Activated naive CD8-positive, alpha-beta T cell treated with anti-CD3 and anti-CD28 coated beads, Interleukin-2, amount 10 ng/mL, durations not matched to agents 7 days and 5 days (primary cell): ENCODE data around the gene CACNA1G. TPM values are rescaled to one million over a fixed set of nuclear protein-coding genes. Genes with fewer than 3 reads are reported as not detected.

Source experiments
- ATAC-seq: fragments of 150-1000 bp; cut with Tn5 transposase; one replicate; pipeline ENCODE4 v1.10.0; 2021; ENCODE audit warnings: low read depth, moderate library complexity
- POLR2A ChIA-PET: fragments of 350-600 bp; sonication (Branson Sonifier 250); formaldehyde crosslinking; loops from one replicate; lab custom pipeline; 2021; ENCODE audit warnings: antibody characterized with exemption; lab: Charles Lee
- DNase-seq: peaks from one replicate; pipeline ENCODE4 v3.0.0; 2021
- H3K27ac Mint-ChIP-seq: one replicate; pipeline ENCODE4 v1.8.0; 2022; ENCODE audit warnings: mild to moderate bottlenecking, mixed read lengths
- H3K27me3 Mint-ChIP-seq: one replicate; pipeline ENCODE4 v1.8.0; 2022; ENCODE audit warnings: mild to moderate bottlenecking, moderate library complexity, mixed read lengths
- H3K36me3 Mint-ChIP-seq: one replicate; pipeline ENCODE4 v1.8.0; 2021; ENCODE audit warnings: mild to moderate bottlenecking, mixed read lengths
- H3K4me1 Mint-ChIP-seq: one replicate; pipeline ENCODE4 v1.8.0; 2021; ENCODE audit warnings: mixed read lengths
- H3K4me3 Mint-ChIP-seq: one replicate; pipeline ENCODE4 v1.8.0; 2022; ENCODE audit warnings: mild to moderate bottlenecking, moderate library complexity, mixed read lengths
- H3K9me3 Mint-ChIP-seq: one replicate; pipeline ENCODE4 v1.8.0; 2021; ENCODE audit warnings: mixed read lengths
- total RNA-seq, 2 experiments: library from RNA; stranded (reverse); gene quantifications; one replicate each; pipeline ENCODE4 v1.2.3, GENCODE V29; 2021

CACNA1G gene
- total RNA-seq, 2 experiments from 2014 or later, result 0.11 TPM; not detected in 1

- no peaks in the 10 kb centered on the region for H3K36me3 Mint-ChIP-seq
- H3K9me3 Mint-ChIP-seq, result no peaks in the 10 kb centered on the region
- DNase-seq (no peak), ATAC-seq (no peak)
- H3K27ac Mint-ChIP-seq, result no peak overlapping the region
- peaks cover 15% of the 10 kb centered on the region for H3K27me3 Mint-ChIP-seq
- peaks cover 15% of the 10 kb centered on the region for H3K4me1 Mint-ChIP-seq
- no peak overlapping the region for H3K4me3 Mint-ChIP-seq
- POLR2A ChIA-PET, result no interaction called here
Observed at GRCh38 chr17:50545311-50545710, 15.2 kb upstream of the CACNA1G start.

GRCh38 chr17:50546701-50547034 lies 13.8 kb upstream of the CACNA1G start:
- peaks cover 14% of the 10 kb centered on the region for H3K4me1 Mint-ChIP-seq
- POLR2A ChIA-PET, result interaction anchor here (1.0 to 1.1 kb wide), 2 partner anchors 79 to 234 kb away, joined by 4 read pairs; no protein-coding TSS in a partner anchor
- DNase-seq, result no peak
- peaks cover 15% of the 10 kb centered on the region for H3K27me3 Mint-ChIP-seq
- peak overlapping the region; percentile 48 for H3K27ac Mint-ChIP-seq
- peak overlapping the region; percentile 86 for H3K4me3 Mint-ChIP-seq
- ATAC-seq, result no peak
- no peaks in the 10 kb centered on the region for H3K9me3 Mint-ChIP-seq
- H3K36me3 Mint-ChIP-seq, result no peaks in the 10 kb centered on the region

DNA sequence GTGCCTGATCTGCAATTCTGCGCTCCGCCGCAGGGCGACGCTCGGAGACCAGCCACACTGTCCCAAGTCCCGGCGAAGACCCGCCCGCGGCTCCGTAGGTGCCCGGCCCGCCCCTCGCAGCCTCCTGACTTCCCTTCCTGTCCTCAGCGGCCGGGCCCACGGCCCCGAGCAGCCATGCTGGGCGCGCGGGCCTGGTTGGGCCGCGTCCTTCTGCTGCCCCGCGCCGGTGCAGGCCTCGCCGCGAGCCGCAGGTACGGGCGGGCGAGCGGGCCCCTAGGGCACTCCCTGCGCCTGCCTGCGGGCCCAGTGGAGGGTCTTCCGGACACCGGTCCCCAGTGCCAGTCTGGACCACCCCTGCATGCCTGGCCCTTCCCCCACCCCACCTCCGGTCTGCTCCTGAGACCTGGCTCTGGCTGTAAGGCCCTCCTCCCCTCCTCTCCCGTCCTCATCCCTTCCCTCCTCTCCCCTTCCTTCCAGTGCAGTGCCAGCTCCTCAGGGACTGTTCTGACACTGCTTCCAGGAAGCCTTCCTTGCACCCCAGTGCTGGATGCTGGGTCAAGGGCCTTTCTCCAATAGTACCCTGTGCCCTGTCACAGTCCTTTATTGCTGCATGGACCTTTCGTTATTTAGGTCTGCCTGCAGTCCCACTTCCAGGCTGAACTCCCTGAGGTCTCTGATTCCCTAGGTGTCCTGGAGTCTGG lies 13.3 kb upstream of the CACNA1G start, which contains the start of gene SPATA20:
Gene SPATA20 (plus strand): TSS at position 140 of the 701 bp plus-strand sequence. CDS start 35 bp downstream, at position 175.
- Mint-ChIP-seq H3K27ac (peak within 1 kb of the TSS; percentile 85), H3K4me1 (peaks cover 13% of the 10 kb centered on the region), H3K9me3 (no peaks in the 10 kb centered on the region), H3K27me3 (peaks cover 15% of the 10 kb centered on the region), H3K36me3 (no peaks in the 10 kb centered on the region), H3K4me3 (peak within 1 kb of the TSS; percentile 86)
- POLR2A ChIA-PET, result interaction anchor here (1.0 to 1.1 kb wide), 3 partner anchors 43 to 233 kb away, joined by 3 to 4 read pairs (median 4); no protein-coding TSS in a partner anchor
- DNase-seq (peak; percentile 92), ATAC-seq (peak; percentile 92)

DNA sequence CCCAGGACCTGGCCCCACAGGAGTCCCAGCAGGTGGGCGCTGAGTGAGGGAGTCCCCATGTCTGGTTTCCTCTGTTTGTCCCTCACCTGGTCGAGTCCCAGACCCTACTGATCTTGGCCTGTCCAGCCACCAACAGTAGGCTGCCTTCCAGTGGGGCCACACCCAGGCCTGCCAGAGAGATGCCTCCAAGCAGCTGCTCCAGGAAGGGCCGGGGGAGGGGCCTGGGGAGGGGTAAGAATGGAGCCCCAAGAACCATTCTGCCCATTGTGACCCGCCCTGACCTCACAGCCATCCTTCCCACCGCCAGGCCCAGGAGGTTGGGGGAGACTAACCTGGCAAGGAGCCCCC lies 12.8 kb upstream of the CACNA1G start:
- Mint-ChIP-seq H3K27me3 (peaks cover 15% of the 10 kb centered on the region), H3K4me3 (peak overlapping the region; percentile 86), H3K36me3 (no peaks in the 10 kb centered on the region), H3K9me3 (no peaks in the 10 kb centered on the region), H3K27ac (peak overlapping the region; percentile 85), H3K4me1 (peaks cover 10% of the 10 kb centered on the region)
- no peak for ATAC-seq
- POLR2A ChIA-PET, result interaction anchor here (1.0 to 1.2 kb wide), 2 partner anchors 44 to 159 kb away, joined by 3 read pairs; no protein-coding TSS in a partner anchor
- no peak for DNase-seq

- Mint-ChIP-seq H3K27ac (no peak overlapping the region), H3K4me3 (peak overlapping the region; percentile 2), H3K4me1 (peaks cover 10% of the 10 kb centered on the region), H3K9me3 (no peaks in the 10 kb centered on the region), H3K36me3 (no peaks in the 10 kb centered on the region), H3K27me3 (peaks cover 15% of the 10 kb centered on the region)
- DNase-seq, result no peak
- POLR2A ChIA-PET, result interaction anchor here (1.2 kb wide), 1 partner anchor 158 kb away, joined by 3 read pairs; no protein-coding TSS in a partner anchor
- no peak for ATAC-seq
Observed at GRCh38 chr17:50548831-50549230, 11.7 kb upstream of the CACNA1G start.

DNA sequence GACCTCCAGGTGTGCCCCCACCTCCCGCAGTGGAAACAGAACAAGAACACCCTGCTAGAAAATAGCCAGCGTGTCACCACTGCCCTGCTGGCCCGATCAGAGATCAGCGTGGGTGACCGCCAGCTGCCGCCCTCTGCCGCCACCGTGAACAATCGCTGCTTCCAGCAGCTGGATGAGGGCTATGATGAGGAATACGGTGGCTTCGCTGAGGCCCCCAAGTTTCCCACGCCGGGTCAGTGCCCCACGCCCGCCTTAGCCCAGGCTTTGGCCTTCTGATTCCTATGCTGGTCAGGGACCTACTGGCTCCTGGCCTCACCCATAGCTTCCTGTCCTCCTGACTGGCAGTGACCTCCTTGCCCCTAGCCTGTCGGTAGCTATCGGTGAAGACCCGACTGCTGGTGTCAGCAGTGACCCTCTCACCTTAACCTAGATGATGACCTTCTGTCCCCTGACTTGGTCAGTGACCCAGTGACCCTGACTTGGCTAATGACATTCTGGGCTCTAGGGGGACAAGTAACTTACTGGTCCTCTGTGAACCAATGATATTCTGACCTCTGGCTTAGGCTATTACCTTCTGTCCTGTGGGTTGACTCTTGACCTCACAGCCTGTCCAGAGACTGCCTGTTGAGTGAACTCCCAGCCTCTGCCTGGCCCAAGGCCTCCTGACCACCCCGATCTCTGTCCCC lies 11.1 kb upstream of the CACNA1G start:
- Mint-ChIP-seq H3K4me3 (peak overlapping the region; percentile 2), H3K27ac (no peak overlapping the region), H3K36me3 (no peaks in the 10 kb centered on the region), H3K9me3 (no peaks in the 10 kb centered on the region), H3K4me1 (peaks cover 9% of the 10 kb centered on the region), H3K27me3 (peaks cover 11% of the 10 kb centered on the region)
- POLR2A ChIA-PET, result no interaction called here
- DNase-seq, result no peak
- ATAC-seq, result no peak

DNA sequence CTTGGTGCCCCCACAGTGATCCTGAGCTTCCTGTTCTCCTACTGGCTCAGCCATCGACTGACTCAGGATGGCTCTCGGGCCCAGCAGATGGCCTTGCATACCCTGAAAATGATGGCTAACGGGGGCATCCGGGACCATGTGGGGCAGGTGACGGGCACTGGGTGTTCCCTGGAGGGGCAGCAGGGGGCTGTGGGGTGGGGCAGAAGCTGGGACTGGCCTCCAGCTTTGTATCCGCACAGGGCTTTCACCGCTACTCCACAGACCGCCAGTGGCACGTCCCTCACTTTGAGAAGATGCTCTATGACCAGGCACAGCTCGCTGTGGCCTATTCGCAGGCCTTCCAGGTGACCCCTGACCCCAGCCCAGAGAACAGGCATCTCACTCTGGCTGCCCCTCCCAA lies 10.5 kb upstream of the CACNA1G start:
- H3K9me3 Mint-ChIP-seq, result no peaks in the 10 kb centered on the region
- H3K36me3 Mint-ChIP-seq, result no peaks in the 10 kb centered on the region
- no peak for DNase-seq
- H3K4me3 Mint-ChIP-seq, result no peak overlapping the region
- H3K27me3 Mint-ChIP-seq, result peaks cover 7% of the 10 kb centered on the region
- no peak overlapping the region for H3K27ac Mint-ChIP-seq
- no peak for ATAC-seq
- peaks cover 8% of the 10 kb centered on the region for H3K4me1 Mint-ChIP-seq
- POLR2A ChIA-PET, result no interaction called here

DNA sequence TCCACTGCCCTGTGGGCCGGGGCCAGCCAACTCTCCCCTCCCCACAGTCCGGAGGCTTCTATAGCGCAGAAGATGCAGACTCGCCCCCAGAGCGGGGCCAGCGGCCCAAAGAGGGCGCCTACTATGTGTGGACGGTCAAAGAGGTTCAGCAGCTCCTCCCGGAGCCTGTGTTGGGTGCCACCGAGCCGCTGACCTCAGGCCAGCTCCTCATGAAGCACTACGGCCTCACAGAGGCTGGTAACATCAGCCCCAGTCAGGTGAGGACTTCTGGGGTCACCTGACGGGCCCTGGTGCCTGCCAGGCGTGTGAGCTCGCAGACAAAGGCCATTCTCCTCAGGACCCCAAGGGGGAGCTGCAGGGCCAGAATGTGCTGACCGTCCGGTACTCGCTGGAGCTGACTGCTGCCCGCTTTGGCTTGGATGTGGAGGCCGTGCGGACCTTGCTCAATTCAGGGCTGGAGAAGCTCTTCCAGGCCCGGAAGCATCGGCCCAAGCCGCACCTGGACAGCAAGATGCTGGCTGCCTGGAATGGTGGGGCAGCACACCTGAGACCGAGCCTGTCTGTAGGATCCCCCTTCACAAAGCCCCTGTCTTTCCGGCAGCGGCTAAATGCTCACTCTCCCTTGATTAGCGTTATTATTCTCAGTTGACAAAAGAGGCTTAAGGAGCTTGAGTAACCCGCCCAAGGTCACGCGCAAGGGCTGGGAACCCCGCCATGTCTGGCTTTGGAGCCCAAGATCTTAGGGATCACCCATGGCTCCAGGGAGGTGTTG lies 9.7 kb upstream of the CACNA1G start:
- ATAC-seq (no peak), DNase-seq (no peak)
- Mint-ChIP-seq H3K36me3 (no peaks in the 10 kb centered on the region), H3K27ac (no peak overlapping the region), H3K9me3 (no peaks in the 10 kb centered on the region), H3K27me3 (no peaks in the 10 kb centered on the region), H3K4me3 (no peak overlapping the region), H3K4me1 (peaks cover 8% of the 10 kb centered on the region)
- POLR2A ChIA-PET, result no interaction called here

DNA sequence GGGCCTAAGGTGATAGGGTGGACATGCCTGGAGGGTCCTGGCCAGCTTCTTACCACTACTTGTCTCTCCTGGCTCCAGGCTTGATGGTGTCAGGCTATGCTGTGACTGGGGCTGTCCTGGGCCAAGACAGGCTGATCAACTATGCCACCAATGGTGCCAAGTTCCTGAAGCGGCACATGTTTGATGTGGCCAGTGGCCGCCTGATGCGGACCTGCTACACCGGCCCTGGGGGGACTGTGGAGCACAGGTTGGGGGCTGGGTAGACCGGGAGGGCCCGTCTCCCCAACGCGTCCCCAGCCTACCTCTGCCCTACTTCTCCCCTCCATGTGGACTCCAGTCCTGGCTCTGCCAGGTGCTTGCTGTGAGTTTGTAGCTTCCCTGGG lies 9.1 kb upstream of the CACNA1G start:
- ATAC-seq (no peak), DNase-seq (no peak)
- Mint-ChIP-seq H3K27me3 (no peaks in the 10 kb centered on the region), H3K9me3 (no peaks in the 10 kb centered on the region), H3K36me3 (no peaks in the 10 kb centered on the region), H3K4me3 (no peak overlapping the region), H3K4me1 (peaks cover 6% of the 10 kb centered on the region), H3K27ac (no peak overlapping the region)
- POLR2A ChIA-PET, result no interaction called here

DNA sequence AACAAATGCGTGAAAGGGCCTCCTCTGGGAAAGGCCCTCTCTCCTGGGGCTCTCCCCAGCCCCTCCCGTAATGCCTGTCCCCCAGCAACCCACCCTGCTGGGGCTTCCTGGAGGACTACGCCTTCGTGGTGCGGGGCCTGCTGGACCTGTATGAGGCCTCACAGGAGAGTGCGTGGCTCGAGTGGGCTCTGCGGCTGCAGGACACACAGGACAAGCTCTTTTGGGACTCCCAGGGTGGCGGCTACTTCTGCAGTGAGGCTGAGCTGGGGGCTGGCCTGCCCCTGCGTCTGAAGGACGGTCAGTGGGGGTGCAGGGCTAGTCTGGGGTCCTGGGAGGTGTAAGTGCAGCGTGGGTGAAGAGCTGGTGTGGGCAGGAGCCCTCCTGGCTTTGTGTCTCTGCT lies 8.6 kb upstream of the CACNA1G start:
- POLR2A ChIA-PET, result no interaction called here
- ATAC-seq (no peak), DNase-seq (no peak)
- H3K27me3 Mint-ChIP-seq, result no peaks in the 10 kb centered on the region
- H3K36me3 Mint-ChIP-seq, result no peaks in the 10 kb centered on the region
- H3K9me3 Mint-ChIP-seq, result no peaks in the 10 kb centered on the region
- H3K4me3 Mint-ChIP-seq, result no peak overlapping the region
- no peak overlapping the region for H3K27ac Mint-ChIP-seq
- peaks cover 4% of the 10 kb centered on the region for H3K4me1 Mint-ChIP-seq

GRCh38 chr17:50554201-50554600 lies 6.3 kb upstream of the CACNA1G start:
- no peak for DNase-seq
- Mint-ChIP-seq H3K4me3 (no peak overlapping the region), H3K9me3 (no peaks in the 10 kb centered on the region), H3K4me1 (peaks cover 1% of the 10 kb centered on the region), H3K27ac (no peak overlapping the region), H3K36me3 (no peaks in the 10 kb centered on the region), H3K27me3 (peaks cover 21% of the 10 kb centered on the region)
- POLR2A ChIA-PET, result no interaction called here
- ATAC-seq, result no peak

- H3K9me3 Mint-ChIP-seq, result no peaks in the 10 kb centered on the region
- DNase-seq (no peak), ATAC-seq (no peak)
- H3K27me3 Mint-ChIP-seq, result peaks cover 31% of the 10 kb centered on the region
- no peak overlapping the region for H3K27ac Mint-ChIP-seq
- H3K36me3 Mint-ChIP-seq, result no peaks in the 10 kb centered on the region
- POLR2A ChIA-PET, result no interaction called here
- peaks cover 7% of the 10 kb centered on the region for H3K4me1 Mint-ChIP-seq
- no peak overlapping the region for H3K4me3 Mint-ChIP-seq
Observed at GRCh38 chr17:50556803-50557202, 3.7 kb upstream of the CACNA1G start.

- Mint-ChIP-seq H3K4me1 (peaks cover 11% of the 10 kb centered on the region), H3K27me3 (peaks cover 38% of the 10 kb centered on the region), H3K36me3 (no peaks in the 10 kb centered on the region), H3K27ac (no peak overlapping the region), H3K4me3 (no peak overlapping the region), H3K9me3 (no peaks in the 10 kb centered on the region)
- POLR2A ChIA-PET, result no interaction called here
- ATAC-seq (no peak), DNase-seq (no peak)
Observed at GRCh38 chr17:50557630-50558029, 2.9 kb upstream of the CACNA1G start.
